Activated naive CD4-positive, alpha-beta T cell (primary cell): ENCODE data around the gene CHD6.

ENCODE experiments used
- DNase-seq, 4 experiments: peaks; one replicate each; lab custom pipeline; 2025; lab: John Stamatoyannopoulos, UW

Gene CHD6

DNA sequence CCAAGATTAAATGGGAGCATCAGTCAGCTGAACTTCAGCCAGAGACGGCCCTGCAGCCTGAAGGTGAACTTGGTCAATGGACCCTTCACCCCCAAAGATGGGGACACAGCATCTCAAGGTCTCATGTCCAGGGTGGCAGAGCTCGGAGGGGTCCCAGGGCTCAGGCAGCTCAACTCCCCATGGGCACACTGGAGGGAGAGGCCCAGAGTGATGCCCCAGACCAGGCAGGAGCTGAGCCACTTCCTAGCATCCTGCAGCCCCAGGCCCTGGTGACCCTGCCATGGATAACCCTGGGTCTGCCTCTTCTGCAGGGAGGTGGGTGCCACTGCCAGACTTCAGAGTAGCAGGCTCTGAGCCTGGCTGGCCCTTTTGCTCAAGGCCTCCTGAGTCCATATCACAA, 224.1 kb downstream of the CHD6 start:
- no peak for DNase-seq

DNA sequence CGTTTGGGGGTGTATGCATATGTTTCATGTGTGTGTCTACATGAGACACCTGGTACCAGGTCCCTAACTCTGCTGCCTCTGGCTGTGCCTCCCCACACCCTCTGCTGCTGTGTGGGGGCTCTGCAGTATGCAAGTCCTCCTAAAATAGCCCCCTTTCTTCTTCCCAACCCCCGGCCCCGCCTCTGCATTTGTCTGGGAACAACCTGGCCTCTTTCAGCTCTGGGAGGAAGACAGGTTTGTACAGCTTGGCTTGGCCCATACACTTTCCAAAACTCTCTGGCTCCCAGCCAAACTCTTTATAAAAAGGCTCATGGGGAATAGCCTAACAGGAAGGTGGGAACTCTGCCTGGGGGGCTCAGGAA, 224.5 kb downstream of the CHD6 start:
- no peak for DNase-seq

DNA sequence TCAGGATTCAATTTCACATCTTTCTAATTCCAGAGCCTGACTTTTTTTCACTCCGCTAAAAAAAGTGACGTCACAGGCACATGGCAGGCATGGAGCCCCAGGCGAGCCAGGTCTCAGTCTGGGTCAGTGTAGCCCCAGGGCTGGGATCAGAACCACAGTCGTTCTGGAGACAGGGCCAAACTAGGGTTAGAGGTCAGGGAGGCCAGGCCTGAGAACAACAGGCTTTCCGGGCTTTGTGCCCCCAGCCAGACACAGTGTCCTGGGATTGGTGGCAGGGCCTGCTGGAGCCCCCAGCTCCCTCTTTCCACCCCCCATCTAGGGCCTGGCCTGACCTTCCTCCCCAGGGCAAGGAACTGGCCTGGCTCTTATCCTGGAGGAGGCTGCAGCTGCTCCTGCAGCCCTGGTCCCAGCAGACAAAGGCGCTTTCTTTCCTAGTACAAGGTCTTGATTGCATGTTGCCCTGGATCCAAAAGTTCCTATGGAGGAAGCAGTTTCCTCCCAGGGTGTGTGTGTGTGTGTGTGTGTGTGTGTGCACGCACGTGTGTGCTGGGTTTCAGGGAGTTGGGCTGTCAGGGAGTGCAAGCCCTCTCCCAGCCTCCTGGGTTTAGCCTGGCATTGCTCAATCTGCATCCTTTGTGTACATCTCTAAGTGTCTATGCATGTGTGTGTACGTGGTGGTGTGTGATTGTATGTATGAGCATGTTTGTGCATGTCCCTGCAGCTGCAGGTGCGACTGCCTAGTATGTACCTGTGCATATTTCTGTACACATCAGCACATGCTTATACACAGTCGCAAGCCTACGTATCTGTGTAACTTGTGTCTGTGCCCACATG, 225.1 kb downstream of the CHD6 start:
- no peak for DNase-seq

DNA sequence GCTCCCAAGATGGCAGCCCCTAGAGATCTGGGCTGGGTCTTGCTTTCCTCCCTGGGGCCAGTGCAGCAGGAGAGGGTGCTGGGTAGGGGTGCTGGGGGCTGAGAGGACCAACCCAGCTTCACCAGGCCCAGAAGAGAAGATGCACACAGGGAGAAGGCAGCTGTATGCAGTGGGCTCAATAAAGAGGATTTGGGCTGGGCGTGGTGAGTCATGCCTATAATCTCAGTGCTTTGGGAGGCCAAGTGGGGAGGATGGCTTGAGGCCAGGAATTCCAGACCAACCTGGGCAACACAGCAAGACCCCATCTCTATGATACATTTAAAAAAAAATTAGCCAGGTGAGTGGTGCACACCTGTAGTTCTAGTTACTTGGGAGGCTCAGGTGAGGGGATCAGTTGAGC, 225.9 kb downstream of the CHD6 start:
- DNase-seq: no peak

DNA sequence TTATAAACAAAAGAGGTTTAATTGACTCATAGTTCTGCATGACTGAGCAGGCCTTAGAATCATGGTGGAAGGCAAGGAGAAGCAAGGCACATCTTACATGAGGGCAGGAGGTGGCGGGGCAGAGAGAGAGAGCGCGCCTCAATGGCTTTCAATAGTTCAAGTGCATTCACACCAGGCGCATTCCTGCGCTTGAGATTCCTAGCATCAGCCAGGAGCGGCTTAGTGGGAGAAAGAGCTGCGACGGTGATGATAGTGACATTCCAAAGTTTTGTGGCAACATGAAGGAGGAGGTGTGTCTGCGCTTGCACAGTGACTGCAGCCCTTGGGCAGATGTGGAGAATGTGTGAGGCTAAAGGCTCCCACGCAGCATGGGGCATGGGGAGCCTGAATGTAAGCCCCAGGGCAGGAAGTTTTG, 226.6 kb downstream of the CHD6 start:
- no peak for DNase-seq

DNA sequence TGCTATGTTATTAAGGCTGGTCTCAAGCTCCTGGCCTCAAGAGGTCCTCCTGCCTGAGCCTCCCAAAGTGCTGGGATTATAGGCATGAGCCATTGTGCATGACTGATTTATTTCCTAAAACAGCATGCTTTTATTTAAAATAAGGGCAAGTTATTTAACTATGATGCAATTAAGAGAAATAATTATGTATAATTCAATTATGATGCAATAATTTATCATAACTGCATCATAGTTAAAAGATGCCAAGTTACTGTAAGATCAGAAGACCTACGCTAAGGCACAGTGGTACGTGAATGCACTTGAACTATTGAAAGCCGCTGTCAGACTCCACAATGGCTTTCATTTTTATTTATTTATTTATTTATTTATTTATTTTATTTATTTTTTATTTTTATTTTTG, 227.3 kb downstream of the CHD6 start:
- DNase-seq: no peak

DNA sequence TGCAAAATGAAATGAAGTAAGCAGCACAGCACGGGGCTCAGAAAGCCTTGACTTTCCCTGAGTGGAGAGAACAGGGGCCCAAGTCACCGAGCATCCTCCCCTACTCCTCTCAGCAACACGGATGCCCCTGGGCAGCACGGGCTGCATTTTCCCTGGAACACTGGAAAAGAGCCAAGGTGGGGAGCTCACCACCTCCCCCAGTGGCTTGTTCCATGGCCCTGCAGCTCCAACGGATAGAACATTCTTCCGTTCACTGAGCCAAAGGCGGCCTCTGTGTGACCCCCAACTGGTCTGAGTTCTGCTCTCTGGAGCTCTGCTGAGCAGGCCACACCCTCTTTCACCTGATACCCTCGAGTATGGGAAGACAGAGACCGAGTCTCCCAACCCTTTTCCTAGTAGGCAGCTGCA, 230.7 kb downstream of the CHD6 start:
- DNase-seq: no peak

DNA sequence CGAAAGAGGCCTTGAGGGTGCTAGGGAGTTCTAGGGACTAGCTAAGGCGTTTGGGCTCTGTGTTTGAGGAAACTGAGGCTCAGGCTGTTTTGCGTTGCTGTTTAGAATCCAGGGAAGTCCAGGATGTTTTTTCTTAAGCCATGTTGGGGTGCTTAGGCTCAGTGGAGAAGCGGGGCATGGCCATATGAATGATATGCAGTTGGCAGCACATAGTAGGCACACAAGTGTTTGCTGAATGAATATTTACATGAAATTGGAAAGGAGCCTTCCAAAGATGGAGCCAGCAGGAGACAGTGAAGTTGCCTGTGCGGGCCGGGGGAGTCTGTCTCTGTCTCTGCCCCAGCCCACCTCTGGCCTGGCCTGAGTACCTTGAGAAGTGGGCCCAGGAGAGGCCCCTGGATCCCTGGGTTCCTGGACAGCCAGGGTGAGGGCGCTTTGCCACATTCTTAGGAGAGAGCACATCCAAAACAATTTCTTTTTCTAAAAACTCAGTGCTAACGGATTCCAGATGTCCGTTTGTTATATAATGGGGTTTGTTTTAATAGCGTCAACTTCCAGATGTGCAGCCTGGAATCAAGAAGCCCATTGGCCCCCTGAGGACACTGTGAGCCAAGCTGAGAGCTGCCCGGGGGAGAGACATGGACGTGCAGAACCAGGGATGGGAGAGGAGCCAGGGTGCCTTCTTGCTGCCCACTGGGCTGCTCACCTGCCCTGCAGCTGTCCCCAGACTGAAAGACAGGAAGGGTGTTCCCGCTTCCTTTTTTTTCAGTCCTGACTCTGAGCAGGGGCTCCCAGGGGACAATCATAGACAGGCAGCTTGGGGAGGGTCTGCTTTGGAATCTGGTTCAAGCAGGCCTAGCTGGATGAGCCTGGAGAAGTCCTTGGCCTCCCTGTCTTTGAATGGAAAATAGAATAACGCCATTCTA, 231.4 kb downstream of the CHD6 start:
- no peak for DNase-seq

DNA sequence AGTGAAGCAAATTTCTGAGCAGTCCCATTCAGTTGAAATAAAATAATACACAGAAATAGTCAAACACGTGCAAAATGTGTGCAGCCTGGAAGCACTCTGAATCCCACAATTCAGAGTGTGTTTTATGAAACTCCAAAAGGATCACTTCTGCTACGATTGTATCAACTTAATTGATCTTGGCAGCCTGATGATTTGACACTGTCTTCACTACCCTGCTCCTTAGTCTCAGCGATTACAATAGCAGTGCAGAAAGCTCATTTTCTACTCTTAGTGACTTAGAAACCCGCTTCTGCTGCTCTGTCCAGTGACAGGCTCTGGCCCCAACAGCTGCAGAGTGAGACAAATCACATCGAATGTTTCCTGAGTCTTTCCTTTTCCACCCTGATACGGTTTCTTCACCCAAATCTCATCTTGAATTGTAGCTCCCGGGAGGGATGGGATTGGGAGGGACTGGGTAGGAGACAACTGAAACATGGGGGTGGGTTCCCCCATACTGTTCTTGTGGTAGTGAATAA, 235.3 kb downstream of the CHD6 start:
- no peak for DNase-seq

DNA sequence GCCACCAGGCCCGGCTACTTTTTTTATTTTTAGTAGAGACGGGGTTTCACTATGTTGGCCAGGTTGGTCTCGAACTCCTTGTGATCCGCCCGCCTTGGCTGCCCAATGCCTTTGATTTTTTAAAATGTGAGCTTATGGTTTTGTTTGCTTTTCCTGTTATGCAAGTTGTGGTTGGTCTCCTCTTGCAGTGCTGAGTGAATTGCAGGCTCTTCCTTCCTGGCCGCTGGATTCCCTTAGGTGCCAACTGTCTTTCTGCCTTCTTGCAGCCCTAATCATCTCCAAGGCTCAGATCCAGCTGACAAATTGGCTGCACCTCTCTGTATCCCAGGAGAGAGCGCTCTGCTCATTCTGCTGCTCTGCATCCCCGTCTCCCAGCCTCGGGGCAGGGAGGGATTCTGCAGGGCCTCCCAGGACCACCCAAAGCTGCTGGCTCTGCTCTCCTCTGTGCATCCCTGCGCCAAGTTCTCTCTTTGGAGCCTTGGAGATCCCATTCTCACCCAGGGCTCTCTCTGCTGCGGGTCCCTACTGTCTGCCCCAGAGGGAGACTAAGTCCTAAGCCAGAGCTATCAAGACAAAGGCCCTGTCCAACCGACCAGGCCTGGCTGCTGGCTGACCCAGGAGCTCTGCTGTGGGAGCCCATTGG, 237.5 kb downstream of the CHD6 start:
- no peak for DNase-seq

DNA sequence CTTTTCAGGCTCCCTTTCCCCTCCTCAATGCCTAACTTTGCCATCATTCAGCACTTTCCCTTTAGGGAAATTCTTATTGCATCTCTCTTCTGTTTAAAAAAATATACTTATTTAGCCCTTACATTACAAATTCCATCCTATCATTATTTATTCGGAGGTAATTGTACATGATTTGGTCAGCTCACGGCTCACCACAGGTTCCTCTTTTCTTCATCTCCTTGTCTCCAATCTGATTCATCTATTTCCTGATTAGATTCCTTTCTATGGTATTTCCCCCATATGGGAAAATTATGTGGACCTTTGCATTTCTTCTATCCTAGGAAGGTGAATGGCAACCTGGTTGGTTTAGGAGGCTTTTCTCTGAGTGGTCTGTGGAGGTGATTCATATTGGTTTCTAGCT, 238.6 kb downstream of the CHD6 start:
- no peak for DNase-seq

DNA sequence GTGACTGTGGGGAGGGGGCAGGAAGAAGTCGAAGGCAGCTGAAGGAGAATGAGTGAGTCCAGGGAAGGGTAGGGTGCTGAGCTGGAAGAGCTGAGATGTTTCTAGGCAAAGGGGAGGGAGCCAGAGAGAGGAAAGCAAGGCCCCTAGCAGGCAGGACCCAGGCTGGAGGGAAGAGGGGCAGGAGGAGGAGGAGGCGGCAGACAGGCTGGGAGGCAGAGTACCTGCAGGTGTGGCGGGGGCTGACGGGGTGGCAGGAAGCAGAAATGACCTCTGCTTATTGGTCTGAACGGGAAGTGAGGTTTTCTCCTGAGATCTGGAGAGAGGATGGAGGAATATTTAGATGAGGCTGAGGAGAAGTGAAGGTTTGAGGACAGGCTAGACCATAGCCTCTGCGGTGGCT, 240.9 kb downstream of the CHD6 start:
- DNase-seq: no peak

DNA sequence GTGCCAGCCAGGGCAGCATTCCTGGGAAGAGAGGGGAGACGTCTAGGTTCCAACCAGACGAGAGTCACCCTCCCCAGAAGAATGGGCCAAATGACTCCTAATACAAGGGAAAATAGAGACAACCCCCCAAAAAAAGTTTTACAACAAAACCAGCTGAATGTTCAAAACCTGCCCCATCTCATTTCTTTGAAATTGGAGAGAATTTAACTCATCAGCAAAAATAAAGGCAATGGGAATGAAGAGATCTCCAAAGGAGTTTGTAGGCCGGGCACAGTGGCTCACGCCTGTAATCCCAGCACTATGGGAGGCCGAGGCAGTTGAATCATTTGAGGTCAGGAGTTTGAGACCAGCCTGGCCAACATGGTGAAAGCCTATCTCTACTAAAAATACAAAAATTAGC, 241.8 kb downstream of the CHD6 start:
- no peak for DNase-seq

DNA sequence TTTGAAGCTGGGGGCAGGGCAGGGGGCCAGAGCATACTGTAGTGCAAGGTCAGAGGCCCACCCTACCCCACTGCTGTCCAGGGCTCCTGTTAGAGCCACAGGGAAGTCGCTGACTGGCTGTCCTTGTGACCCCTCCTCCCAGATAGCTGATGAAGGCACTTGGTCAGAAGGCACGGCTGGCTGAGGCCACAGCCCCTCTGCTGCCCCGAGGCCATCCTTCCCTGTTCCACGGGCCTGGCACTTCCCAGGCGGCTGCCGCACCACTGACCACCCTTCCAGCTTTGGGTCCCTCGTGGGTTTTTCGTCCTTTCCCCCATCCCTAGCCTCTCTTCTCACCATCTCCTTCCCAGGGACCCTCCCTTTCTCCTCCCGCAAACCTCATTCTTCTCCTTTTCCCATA, 242.3 kb downstream of the CHD6 start:
- DNase-seq: no peak

DNA sequence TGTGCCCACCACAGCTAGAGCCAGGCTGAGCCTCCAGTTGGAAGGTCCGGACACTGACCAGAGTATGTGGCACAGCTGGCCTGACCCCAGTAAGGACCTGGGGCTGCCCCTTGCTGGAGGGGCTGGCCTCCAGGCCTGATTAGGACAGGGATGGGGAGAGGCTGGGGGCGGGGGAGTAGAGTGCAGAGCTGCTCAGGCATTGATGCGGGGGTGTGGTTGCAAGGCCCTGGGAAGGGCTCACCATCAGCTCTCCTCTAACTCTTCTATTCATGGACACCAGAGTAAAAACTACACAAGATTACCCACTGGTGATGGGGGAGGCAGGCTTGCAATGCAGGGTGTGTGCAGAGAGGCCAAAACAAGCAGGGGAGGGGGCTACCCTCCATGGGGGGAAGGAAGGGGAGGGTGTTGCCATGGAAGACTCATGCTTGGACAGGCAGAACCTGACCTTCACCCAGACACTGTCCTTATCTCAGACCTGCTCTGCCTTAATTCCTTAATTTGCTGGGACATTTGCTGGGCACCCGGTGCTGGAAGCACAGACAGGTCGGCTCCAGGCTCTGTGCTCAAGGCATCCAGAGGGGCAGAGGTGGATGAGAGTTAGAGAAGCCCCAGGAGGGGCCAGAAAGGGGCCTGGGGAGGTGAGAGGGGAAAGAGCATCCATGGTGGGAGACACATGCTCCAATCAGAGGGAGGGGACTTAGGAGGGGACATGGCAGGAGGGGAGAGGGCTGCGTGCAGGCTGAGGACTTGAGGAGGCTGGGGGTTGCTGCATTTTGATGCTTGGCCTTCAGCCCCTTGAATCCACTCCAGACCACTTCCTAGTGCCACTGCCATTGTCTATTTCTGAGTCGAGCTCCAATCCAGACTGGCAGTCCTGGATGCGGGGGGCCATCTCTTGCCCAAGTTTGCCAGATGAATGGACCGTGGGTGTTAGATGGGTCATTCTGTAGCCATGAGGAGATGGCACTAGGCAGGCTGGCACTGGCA, 244.0 kb downstream of the CHD6 start:
- DNase-seq: no peak

DNA sequence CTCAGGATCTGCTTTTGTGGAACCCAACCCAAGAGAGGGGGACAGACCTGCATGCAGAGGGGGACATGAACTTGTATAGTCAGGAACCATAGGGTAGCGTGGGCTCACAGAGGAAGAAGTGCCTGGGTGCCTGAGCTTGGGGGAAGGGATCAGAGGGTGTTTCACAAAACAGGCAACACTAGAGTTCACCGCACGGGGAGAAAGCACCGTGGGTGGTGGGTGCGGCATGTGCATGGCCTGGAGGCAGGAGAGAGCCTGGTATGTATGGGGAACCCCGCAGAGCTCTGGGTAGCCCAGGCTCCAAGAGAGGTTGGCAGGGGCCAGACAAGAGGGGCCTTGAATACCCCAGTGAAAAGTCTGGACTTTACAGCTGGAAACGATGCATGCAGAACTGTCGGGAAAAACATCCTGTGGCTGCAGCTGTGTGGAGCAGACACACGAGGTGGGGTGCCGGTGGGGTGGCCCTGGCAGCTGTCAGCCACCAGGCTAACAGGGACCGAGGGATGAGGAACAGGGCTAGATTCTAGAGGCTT, 244.9 kb downstream of the CHD6 start:
- DNase-seq: no peak

DNA sequence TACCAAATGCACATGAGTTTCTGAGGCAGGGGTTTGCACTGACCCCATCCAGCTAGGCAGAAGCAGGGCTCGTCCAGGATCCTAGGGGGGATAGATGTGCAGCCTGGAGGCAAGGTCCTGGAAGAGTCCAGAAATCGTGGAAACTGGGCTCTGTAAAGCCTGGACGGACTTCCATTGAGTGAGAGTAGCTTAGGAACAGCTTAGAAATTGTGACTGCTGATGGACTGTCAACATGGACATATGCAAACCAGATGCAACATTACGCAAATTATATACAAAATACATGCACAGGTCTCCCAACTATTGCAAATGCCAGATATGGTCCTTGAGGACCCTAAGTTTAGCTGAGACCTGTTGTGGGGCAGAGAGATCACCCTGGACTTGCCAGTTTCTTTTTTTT, 246.8 kb downstream of the CHD6 start:
- no peak for DNase-seq

DNA sequence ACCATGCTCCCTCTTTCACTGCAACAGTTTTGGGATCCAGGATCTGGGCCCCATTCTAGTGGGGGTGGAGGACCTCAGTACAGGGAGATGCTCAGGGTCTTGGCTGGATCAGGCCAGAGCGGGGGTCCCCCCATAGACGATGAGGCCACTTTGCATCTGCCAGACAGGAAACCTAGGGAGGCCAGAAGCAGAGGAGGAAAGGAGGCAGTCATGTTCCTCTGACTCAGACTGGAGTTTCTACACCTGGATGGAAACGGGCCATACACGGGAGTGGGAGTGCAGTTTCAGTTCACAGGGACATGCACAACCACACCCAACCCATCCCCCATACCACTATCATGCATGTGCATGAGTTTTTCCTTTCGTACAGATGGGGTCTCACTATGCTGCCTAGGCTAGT, 248.0 kb downstream of the CHD6 start:
- DNase-seq: no peak

DNA sequence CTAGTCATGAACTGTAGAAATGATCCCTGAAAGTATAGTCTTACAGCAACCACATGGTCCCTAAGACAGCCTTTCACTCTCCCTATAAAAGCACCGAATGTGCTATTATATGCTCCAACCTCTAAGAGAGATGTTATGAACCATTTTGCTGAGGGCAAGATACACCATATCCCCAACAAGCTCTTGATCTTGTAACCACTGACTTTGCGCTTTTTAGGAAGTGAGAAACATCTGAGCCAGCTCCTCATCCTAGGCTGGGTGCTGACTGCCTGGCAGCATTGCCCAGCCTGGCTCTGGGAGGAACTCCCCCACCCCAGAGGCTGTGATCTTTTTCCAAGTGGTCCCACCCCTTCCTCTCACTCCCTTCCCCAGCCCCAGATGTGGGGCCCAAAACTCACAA, 248.5 kb downstream of the CHD6 start:
- no peak for DNase-seq

DNA sequence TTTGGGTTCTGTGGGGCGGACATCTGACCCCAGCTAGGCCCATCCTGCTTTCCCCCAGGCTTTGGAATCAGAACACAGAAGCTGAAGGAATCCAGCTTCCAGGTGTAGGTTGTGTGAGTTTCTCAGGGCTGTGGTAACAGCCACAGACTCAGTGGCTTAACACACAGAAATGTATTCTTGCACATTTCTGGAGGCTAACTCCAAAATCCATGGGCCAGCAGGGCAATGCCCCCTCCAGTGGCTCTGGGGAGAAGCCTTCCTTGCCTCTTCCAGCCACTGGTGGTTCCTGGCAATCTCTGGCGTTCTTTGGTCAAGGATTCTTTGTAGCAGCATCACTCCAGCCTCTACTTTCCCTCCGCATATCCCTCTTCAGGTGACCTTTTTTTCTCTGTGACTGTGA, 250.2 kb downstream of the CHD6 start:
- no peak for DNase-seq

DNA sequence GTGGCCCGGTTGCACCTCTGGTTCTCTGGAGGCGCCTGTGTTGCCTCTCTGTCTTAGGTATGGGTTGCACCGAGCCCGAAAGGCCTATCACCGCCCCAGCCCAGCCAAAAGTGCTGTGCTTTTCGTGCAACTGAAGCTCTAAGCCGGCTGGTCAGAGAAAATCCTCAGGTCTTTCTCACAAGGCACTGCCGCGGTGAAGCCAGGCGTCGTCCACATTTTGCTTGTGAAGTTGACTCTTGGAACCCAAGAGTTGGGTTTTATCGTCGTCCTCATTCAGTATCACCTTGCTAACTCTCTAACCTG, 250.8 kb downstream of the CHD6 start:
- no peak for DNase-seq
